D341Med (cell line): ENCODE results near the gene ADAMTS9.

Experiments
- DNase-seq: peaks from one replicate; pipeline ENCODE4 v3.0.0; 2012; ENCODE audit warnings: low spot score

The ADAMTS9 gene

GRCh38 chr3:64489361-64490044 is 198.3 kb downstream of the ADAMTS9 start:
- DNase-seq, result peak; percentile 37

- no peak for DNase-seq
Measured at GRCh38 chr3:64488939-64489338, 198.9 kb downstream of the ADAMTS9 start.

GRCh38 chr3:64484289-64484992 is 203.4 kb downstream of the ADAMTS9 start:
- DNase-seq, result peak; percentile 83

- DNase-seq, result no peak
Measured at GRCh38 chr3:64483467-64483866, 204.3 kb downstream of the ADAMTS9 start.

- no peak for DNase-seq
Measured at GRCh38 chr3:64475037-64475436, 212.8 kb downstream of the ADAMTS9 start.

GRCh38 chr3:64473466-64473865 is 214.3 kb downstream of the ADAMTS9 start:
- no peak for DNase-seq

GRCh38 chr3:64470436-64470835 is 217.4 kb downstream of the ADAMTS9 start:
- DNase-seq, result no peak

- no peak for DNase-seq
Measured at GRCh38 chr3:64467255-64467944, 220.4 kb downstream of the ADAMTS9 start.
